H9 (cell line): ENCODE data around the gene FETUB. TPM values are rescaled to one million over a fixed set of nuclear protein-coding genes. Genes with fewer than 3 reads are reported as not detected.

ENCODE experiments used
- DNase-seq: peaks from one replicate; pipeline ENCODE4 v3.0.0-alpha.2; 2017
- H2AFZ ChIP-seq: one replicate; pipeline ENCODE4 v1.6.1; 2013; ENCODE audit warnings: mild to moderate bottlenecking, low read length, control low read depth, moderate library complexity
- H2AK5ac ChIP-seq: 2 replicates; pipeline ENCODE4 v1.6.1; 2013; ENCODE audit warnings: low read length, control low read depth, mixed read lengths; ENCODE audit not compliant: insufficient read length
- H2BK120ac ChIP-seq: one replicate; pipeline ENCODE4 v1.6.1; 2013; ENCODE audit warnings: low read depth, mild to moderate bottlenecking, low read length, control low read depth, inconsistent platforms; ENCODE audit not compliant: poor library complexity, severe bottlenecking
- H2BK12ac ChIP-seq: 2 replicates; pipeline ENCODE4 v1.6.1; 2013; ENCODE audit warnings: low read length, control low read depth, mixed read lengths, low read depth; ENCODE audit not compliant: insufficient read length
- H2BK15ac ChIP-seq: 2 replicates; pipeline ENCODE4 v1.6.1; 2013; ENCODE audit warnings: low read depth, low read length, control low read depth
- H2BK20ac ChIP-seq: one replicate; pipeline ENCODE4 v1.6.1; 2013; ENCODE audit warnings: low read depth, mild to moderate bottlenecking, low read length, control low read depth, inconsistent platforms; ENCODE audit not compliant: poor library complexity, severe bottlenecking
- H2BK5ac ChIP-seq: 2 replicates; pipeline ENCODE4 v1.6.1; 2013; ENCODE audit warnings: low read length, control low read depth, mixed read lengths; ENCODE audit not compliant: insufficient read length
- H3K14ac ChIP-seq: 2 replicates; pipeline ENCODE4 v1.6.1; 2013; ENCODE audit warnings: low read length, control low read depth; ENCODE audit not compliant: insufficient read depth
- H3K18ac ChIP-seq: 2 replicates; pipeline ENCODE4 v1.6.1; 2013; ENCODE audit warnings: low read depth, mild to moderate bottlenecking, mixed read lengths, low read length, control low read depth; ENCODE audit not compliant: insufficient read length
- H3K23ac ChIP-seq: 2 replicates; pipeline ENCODE4 v1.6.1; 2013; ENCODE audit warnings: low read length, control low read depth, mixed read lengths, low read depth; ENCODE audit not compliant: insufficient read length
- H3K23me2 ChIP-seq: 2 replicates; pipeline ENCODE4 v1.6.1; 2013; ENCODE audit warnings: low read depth, mild to moderate bottlenecking, mixed read lengths, low read length, control low read depth; ENCODE audit not compliant: insufficient read length, poor library complexity, severe bottlenecking
- H3K27ac ChIP-seq: 2 replicates; pipeline ENCODE4 v1.5.1; 2013; ENCODE audit warnings: low read length, control low read depth, mixed read lengths, low read depth; ENCODE audit not compliant: insufficient read length
- H3K27me3 ChIP-seq: 2 replicates; pipeline ENCODE4 v1.6.1; 2013; ENCODE audit warnings: low read length, control low read depth, inconsistent platforms; ENCODE audit not compliant: insufficient read depth
- H3K4ac ChIP-seq: 2 replicates; pipeline ENCODE4 v1.6.1; 2013; ENCODE audit warnings: low read depth, mild to moderate bottlenecking, control low read depth, inconsistent platforms, low read length, moderate library complexity
- H3K4me1 ChIP-seq: 2 replicates; pipeline ENCODE4 v1.6.1; 2013; ENCODE audit warnings: low read length, control low read depth, inconsistent platforms; ENCODE audit not compliant: insufficient read depth
- H3K4me2 ChIP-seq: 2 replicates; pipeline ENCODE4 v1.6.1; 2013; ENCODE audit warnings: low read length, control low read depth, mixed read lengths; ENCODE audit not compliant: insufficient read length, insufficient read depth
- H3K56ac ChIP-seq: 2 replicates; pipeline ENCODE4 v1.6.1; 2013; ENCODE audit warnings: low read depth, mild to moderate bottlenecking, mixed read lengths, low read length, control low read depth; ENCODE audit not compliant: insufficient read length
- H3K79me1 ChIP-seq: 2 replicates; pipeline ENCODE4 v1.6.1; 2013; ENCODE audit warnings: low read depth, mild to moderate bottlenecking, moderate library complexity, low read length, control low read depth, inconsistent platforms; ENCODE audit not compliant: insufficient read depth, poor library complexity, severe bottlenecking
- H3K79me2 ChIP-seq: 2 replicates; pipeline ENCODE4 v1.6.1; 2013; ENCODE audit warnings: low read length, control low read depth, inconsistent platforms; ENCODE audit not compliant: insufficient read depth
- H3K9ac ChIP-seq: 2 replicates; pipeline ENCODE4 v1.6.1; 2013; ENCODE audit warnings: low read length, control low read depth, mixed read lengths; ENCODE audit not compliant: insufficient read length; ENCODE audit errors: extremely low read depth
- H3K9me3 ChIP-seq: one replicate; pipeline ENCODE4 v1.6.1; 2013; ENCODE audit warnings: low read depth, low read length, inconsistent platforms; ENCODE audit not compliant: control insufficient read depth
- H3T11ph ChIP-seq: one replicate; pipeline ENCODE4 v1.6.1; 2013; ENCODE audit warnings: mild to moderate bottlenecking, low read length, control low read depth, inconsistent platforms
- H4K20me1 ChIP-seq: one replicate; pipeline ENCODE4 v1.6.1; 2013; ENCODE audit not compliant: control insufficient read depth, insufficient read length, insufficient read depth
- H4K5ac ChIP-seq: 2 replicates; pipeline ENCODE4 v1.6.1; 2013; ENCODE audit warnings: low read depth, mild to moderate bottlenecking, mixed read lengths, low read length, control low read depth; ENCODE audit not compliant: insufficient read length
- H4K8ac ChIP-seq: replicated peaks from 2 replicates; pipeline ENCODE4 v1.6.1; 2013; ENCODE audit warnings: low read length, control low read depth, mixed read lengths, low read depth; ENCODE audit not compliant: insufficient read length
- H4K91ac ChIP-seq: 2 replicates; pipeline ENCODE4 v1.6.1; 2013; ENCODE audit warnings: low read depth, mild to moderate bottlenecking, moderate library complexity, mixed read lengths, low read length, control low read depth; ENCODE audit not compliant: insufficient read length
- H3K27ac Mint-ChIP-seq, 3 experiments: 2 replicates in 2 of 3; 3 replicates in 1 of 3; pipeline ENCODE4 v1.8.0; 2020 to 2021; ENCODE audit warnings: mixed read lengths in 3 of 3, mild to moderate bottlenecking in 1 of 3, moderate library complexity in 1 of 3
- H3K27me3 Mint-ChIP-seq: 2 replicates; pipeline ENCODE4 v1.8.0; 2021; ENCODE audit warnings: low read depth, mild to moderate bottlenecking, moderate library complexity, mixed read lengths
- H3K36me3 Mint-ChIP-seq, 3 experiments: 2 replicates in 2 of 3; 3 replicates in 1 of 3; pipeline ENCODE4 v1.8.0; 2020 to 2021; ENCODE audit warnings: low read depth in 3 of 3, mixed read lengths in 3 of 3; ENCODE audit not compliant: insufficient read depth in 1 of 3
- H3K4me1 Mint-ChIP-seq, 2 experiments: 2 replicates each; pipeline ENCODE4 v1.8.0; 2020; ENCODE audit warnings: mixed read lengths in 2 of 2
- H3K4me3 Mint-ChIP-seq, 2 experiments: 2 replicates in 1 of 2; 3 replicates in 1 of 2; pipeline ENCODE4 v1.8.0; 2020 to 2021; ENCODE audit warnings: mild to moderate bottlenecking in 2 of 2, mixed read lengths in 2 of 2, moderate library complexity in 1 of 2
- H3K9me3 Mint-ChIP-seq, 2 experiments: 2 replicates in 1 of 2; 3 replicates in 1 of 2; pipeline ENCODE4 v1.8.0; 2020; ENCODE audit warnings: mild to moderate bottlenecking in 2 of 2, mixed read lengths in 2 of 2, moderate library complexity in 1 of 2
- CTCF ChIP-seq: fragments of 200-600 bp; sonication (generic); conservative IDR thresholded peaks from 3 replicates; pipeline ENCODE4 v1.8.0; 2021; ENCODE audit warnings: antibody characterized with exemption, mild to moderate bottlenecking
- WGBS: extraction: QIAGEN DNeasy Blood & Tissue Kit; methylation state at CpG from one replicate; pipeline ENCODE4 v1.1.7; 2013; ENCODE audit warnings: missing lambda C conversion rate, low lambda C conversion rate, mixed read lengths; ENCODE audit not compliant: insufficient read length; ENCODE audit errors: extremely low coverage; 5-methylcytosine and 5-hydroxymethylcytosine counted together
- total RNA-seq: library from RNA; stranded (reverse); gene quantifications from 2 replicates; pipeline ENCODE4 v1.2.1, GENCODE V29; 2021

The FETUB gene
- total RNA-seq, 1 experiment from 2014 or later, result not detected

- Histone ChIP-seq H2AFZ (no peak overlapping the region), H4K5ac (no peak overlapping the region), H3K18ac (no peak overlapping the region), H3K56ac (no peak overlapping the region), H4K8ac (no peak overlapping the region), H3K9ac (no peak overlapping the region), H2BK20ac (no peak overlapping the region), H2BK5ac (no peak overlapping the region), H3K27ac (no peak overlapping the region), H3K23me2 (no peaks in the 10 kb centered on the region), H2BK12ac (no peak overlapping the region), H2BK120ac (no peak overlapping the region), H3K9me3 (no peaks in the 10 kb centered on the region), H3K79me2 (no peaks in the 10 kb centered on the region), H3K4me2 (no peak overlapping the region), H3K27me3 (no peaks in the 10 kb centered on the region), H3K79me1 (no peaks in the 10 kb centered on the region), H4K91ac (no peak overlapping the region), H4K20me1 (no peaks in the 10 kb centered on the region), H3K4me1 (peaks cover 7% of the 10 kb centered on the region; the same call in 1 of the 2 replicates), H3K23ac (no peak overlapping the region), H2BK15ac (no peak overlapping the region), H3K14ac (no peak overlapping the region), H2AK5ac (no peak overlapping the region), H3K4ac (no peak overlapping the region), H3T11ph (no peak overlapping the region)
- peaks cover 10 to 11% of the 10 kb centered on the region in 2 experiments for H3K4me1 Mint-ChIP-seq
- no peaks in the 10 kb centered on the region; a peak in 1 of 5 replicates for H3K9me3 Mint-ChIP-seq
- H3K4me3 Mint-ChIP-seq, result no peak overlapping the region
- no peak overlapping the region for H3K27ac Mint-ChIP-seq
- no CpG with 5 or more reads among the region's 1 CpG for WGBS
- no peak for TF ChIP-seq CTCF
- DNase-seq, result no peak
- peaks cover 2% of the 10 kb centered on the region for H3K27me3 Mint-ChIP-seq
- no peaks in the 10 kb centered on the region for H3K36me3 Mint-ChIP-seq
Observed at GRCh38 chr3:186646841-186647240, 6.6 kb downstream of the FETUB start.
